Thyroid gland (tissue), 4 donors: ENCODE measurements around the gene ADAMTS20. TPM values are rescaled to one million over a fixed set of nuclear protein-coding genes. Genes with fewer than 3 reads are reported as not detected.
"Not testable (repeated sequence)": the region's sequence is repeated elsewhere in the genome, so short reads cannot be mapped to it uniquely, and the experiment has no call there.

Experiments
- DNase-seq, 2 donors: peaks; one replicate each; pipeline ENCODE4 v3.0.0-alpha.2; 2019
- H3K27ac ChIP-seq, 3 donors: fragments of 200-600 bp; sonication (generic); 1 replicate in 2 of 3; 2 replicates in 1 of 3; pipeline ENCODE4 v1.5.1; 2016 to 2019; ENCODE audit warnings: mild to moderate bottlenecking in 1 of 3, moderate library complexity in 1 of 3
- H3K27me3 ChIP-seq: fragments of 200-600 bp; sonication (generic); one replicate; pipeline ENCODE4 v1.5.1; 2019
- H3K36me3 ChIP-seq, 2 donors: fragments of 200-600 bp; sonication (generic); one replicate each; pipeline ENCODE4 v1.5.1; 2016 to 2019
- H3K4me1 ChIP-seq, 2 donors: fragments of 200-600 bp; sonication (generic); one replicate each; pipeline ENCODE4 v1.5.1; 2017 to 2019
- H3K4me3 ChIP-seq, 3 donors: fragments of 200-600 bp; sonication (generic); replicated peaks in 1 of 3; 1 replicate in 2 of 3; 2 replicates in 1 of 3; pipeline ENCODE4 v1.5.1; 2016; ENCODE audit warnings: mild to moderate bottlenecking in 1 of 3
- H3K9me3 ChIP-seq: fragments of 200-600 bp; sonication (generic); one replicate; pipeline ENCODE4 v1.5.1; 2017
- POLR2A ChIP-seq, 2 donors: fragments of 450-650 bp; IDR thresholded peaks; one replicate each; pipeline ENCODE4 v1.6.1; 2017; ENCODE audit warnings: antibody characterized with exemption in 2 of 2, mild to moderate bottlenecking in 2 of 2, moderate library complexity in 1 of 2
- WGBS, 2 donors: methylation state at CpG; one replicate each; pipeline ENCODE4 v1.1.5; 2017; 5-methylcytosine and 5-hydroxymethylcytosine counted together
- intact Hi-C: fragments of 100-400 bp; cut with DNase I; formaldehyde crosslinking; loops from one replicate; pipeline ENCODE4 v1.15.1; 2023
- total RNA-seq, 4 donors: library from RNA; depleted of rRNA; stranded (reverse); fragments of >200 nt; gene quantifications; one replicate each; pipeline ENCODE4 v1.2.3, GENCODE V29; 2016
- TF ChIP-seq, protein P1 (sequence below), 6 experiments: fragments of 200-600 bp in 3 of 6; fragments of 450-650 bp in 3 of 6; sonication (generic) in 3 of 6; IDR thresholded peaks; one replicate each; pipeline ENCODE4 v1.5.1; 2016 to 2019; ENCODE audit warnings: antibody characterized with exemption in 6 of 6, mild to moderate bottlenecking in 2 of 6, inconsistent platforms in 1 of 6, moderate library complexity in 1 of 6

The ADAMTS20 gene
- total RNA-seq, 4 donors from 2014 or later = 0.11 TPM; not detected in 3

DNA sequence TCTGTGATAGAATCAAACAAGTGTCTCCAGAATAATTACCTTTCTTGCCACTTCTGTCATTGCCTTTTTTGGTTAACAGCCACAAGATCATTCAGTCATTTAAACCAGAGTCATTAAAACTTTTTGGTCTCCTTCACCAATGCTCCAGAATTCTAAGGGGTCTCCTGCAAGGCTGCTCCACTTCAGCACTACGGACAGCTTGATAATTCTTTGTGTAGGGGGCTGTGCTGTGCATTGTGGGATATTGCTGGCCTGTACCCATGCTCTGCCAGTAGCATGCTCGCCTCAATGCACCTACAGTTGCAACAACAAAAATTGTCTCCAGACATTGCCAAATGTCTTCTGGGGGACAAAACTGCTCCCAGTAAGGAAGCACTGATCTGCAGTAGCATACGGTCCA lies 7.3 kb downstream of the ADAMTS20 start:
- H3K27ac ChIP-seq = no peak overlapping the region
- WGBS, 2 donors = 74 to 78% methylated on average over 3 of the region's 3 CpGs
- H3K27me3 ChIP-seq = no peaks in the 10 kb centered on the region
- H3K4me3 ChIP-seq = no peak overlapping the region
- no peaks in the 10 kb centered on the region for H3K36me3 ChIP-seq
- intact Hi-C loops = no loop called here
- no peaks in the 10 kb centered on the region for H3K9me3 ChIP-seq
- TF ChIP-seq, protein P1, sequence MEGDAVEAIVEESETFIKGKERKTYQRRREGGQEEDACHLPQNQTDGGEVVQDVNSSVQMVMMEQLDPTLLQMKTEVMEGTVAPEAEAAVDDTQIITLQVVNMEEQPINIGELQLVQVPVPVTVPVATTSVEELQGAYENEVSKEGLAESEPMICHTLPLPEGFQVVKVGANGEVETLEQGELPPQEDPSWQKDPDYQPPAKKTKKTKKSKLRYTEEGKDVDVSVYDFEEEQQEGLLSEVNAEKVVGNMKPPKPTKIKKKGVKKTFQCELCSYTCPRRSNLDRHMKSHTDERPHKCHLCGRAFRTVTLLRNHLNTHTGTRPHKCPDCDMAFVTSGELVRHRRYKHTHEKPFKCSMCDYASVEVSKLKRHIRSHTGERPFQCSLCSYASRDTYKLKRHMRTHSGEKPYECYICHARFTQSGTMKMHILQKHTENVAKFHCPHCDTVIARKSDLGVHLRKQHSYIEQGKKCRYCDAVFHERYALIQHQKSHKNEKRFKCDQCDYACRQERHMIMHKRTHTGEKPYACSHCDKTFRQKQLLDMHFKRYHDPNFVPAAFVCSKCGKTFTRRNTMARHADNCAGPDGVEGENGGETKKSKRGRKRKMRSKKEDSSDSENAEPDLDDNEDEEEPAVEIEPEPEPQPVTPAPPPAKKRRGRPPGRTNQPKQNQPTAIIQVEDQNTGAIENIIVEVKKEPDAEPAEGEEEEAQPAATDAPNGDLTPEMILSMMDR (IDR thresholded peaks at IDR 0.05) = no peak
- no peak for TF ChIP-seq POLR2A (IDR thresholded peaks at IDR 0.05)
- H3K4me1 ChIP-seq = no peaks in the 10 kb centered on the region
- no peak for DNase-seq

DNA sequence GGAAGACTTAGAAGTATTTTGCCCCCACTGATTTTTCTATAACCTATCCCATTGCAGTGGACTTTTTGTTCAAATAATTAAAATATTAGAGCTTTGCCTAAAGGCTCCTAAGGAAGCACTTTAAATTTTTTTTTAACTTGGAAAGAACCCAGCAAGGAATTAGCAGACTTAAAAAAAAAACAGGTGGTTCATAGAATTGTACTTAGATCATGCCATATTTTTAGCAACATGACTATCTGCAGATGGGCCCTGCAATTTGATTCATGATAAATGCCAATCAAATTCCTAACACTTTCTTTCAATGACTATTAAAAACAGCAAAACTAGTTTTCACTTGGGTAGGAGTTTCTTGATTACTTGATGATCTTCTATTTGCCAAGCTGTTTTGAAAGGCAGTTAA lies 11.5 kb downstream of the ADAMTS20 start:
- no peaks in the 10 kb centered on the region for H3K4me1 ChIP-seq
- no peaks in the 10 kb centered on the region for H3K27me3 ChIP-seq
- H3K36me3 ChIP-seq = no peaks in the 10 kb centered on the region
- no peak for DNase-seq
- H3K9me3 ChIP-seq = no peaks in the 10 kb centered on the region
- intact Hi-C loops = no loop called here
- H3K4me3 ChIP-seq = no peak overlapping the region
- no peak overlapping the region for H3K27ac ChIP-seq
- TF ChIP-seq, protein P1 (IDR thresholded peaks at IDR 0.05) = no peak
- TF ChIP-seq POLR2A (IDR thresholded peaks at IDR 0.05) = no peak

DNA sequence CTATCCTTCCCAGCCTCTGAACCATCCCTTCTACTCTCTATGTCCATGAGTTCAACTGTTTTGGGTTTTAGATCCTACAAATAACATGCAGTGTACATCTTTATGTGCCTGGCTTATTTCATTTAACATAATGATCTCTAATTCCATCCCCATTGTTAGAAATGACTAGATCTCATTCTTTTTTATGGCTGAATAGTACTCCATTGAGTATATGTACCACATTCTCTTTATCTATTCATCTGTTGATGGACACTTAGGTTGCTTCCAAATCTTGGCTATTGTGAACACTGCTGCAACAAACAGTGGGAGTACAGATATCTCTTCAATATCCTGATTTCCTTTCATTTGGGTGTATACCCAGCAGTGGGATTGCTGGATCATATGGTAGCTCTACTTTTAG lies 14.3 kb downstream of the ADAMTS20 start:
- H3K9me3 ChIP-seq, H3K27ac ChIP-seq, intact Hi-C loops, H3K4me1 ChIP-seq, DNase-seq, H3K36me3 ChIP-seq, H3K27me3 ChIP-seq, H3K4me3 ChIP-seq: not testable (repeated sequence)

DNA sequence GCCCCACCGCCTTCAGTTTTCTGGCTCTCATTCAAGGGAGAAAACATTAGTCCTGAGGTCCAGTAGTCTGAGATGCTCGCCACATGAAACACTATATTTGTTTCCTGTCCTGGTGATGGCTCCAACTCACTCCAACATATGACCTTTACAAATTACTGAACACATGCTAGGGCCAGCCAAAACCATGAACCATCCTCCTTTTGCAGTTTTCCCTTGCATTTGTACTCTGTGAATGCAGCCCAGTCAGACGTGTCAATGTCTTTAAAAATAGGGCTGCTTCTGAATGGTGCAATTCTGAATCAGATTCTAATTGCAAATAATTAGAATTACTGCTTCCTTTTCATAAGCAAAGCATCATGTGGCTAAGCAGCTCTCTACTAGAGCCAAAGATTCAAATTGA lies 36.0 kb downstream of the ADAMTS20 start:
- intact Hi-C loops = no loop called here
- Histone ChIP-seq H3K9me3 (no peaks in the 10 kb centered on the region), H3K27ac (no peak overlapping the region), H3K4me1 (no peaks in the 10 kb centered on the region), H3K36me3 (no peaks in the 10 kb centered on the region), H3K27me3 (no peaks in the 10 kb centered on the region), H3K4me3 (no peak overlapping the region)
- 69 to 74% methylated on average over 3 of the region's 3 CpGs for WGBS, 2 donors
- no peak for DNase-seq
- TF ChIP-seq POLR2A (IDR thresholded peaks at IDR 0.05) = no peak
- TF ChIP-seq, protein P1 (IDR thresholded peaks at IDR 0.05) = no peak

DNA sequence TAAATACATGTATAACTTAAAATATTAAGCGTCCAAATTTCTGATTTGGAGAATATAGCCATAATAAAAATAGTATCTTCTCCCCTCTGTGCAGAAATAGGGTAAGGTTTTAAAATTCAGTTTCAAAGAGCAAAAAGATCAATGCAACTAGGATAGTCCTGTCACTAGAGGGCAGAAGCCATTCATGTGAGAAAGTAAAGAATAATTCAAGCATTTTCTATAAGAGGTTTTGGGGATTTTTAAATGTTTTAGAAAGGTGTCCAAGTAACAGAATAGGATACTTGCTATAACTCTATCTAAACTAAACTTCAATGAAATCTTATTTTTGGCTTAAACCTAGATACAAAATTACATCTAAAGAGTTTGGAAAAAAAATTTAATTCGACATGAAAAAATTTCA lies 50.3 kb downstream of the ADAMTS20 start:
- Histone ChIP-seq H3K27ac (no peak overlapping the region), H3K4me1 (no peaks in the 10 kb centered on the region), H3K36me3 (no peaks in the 10 kb centered on the region), H3K9me3 (no peaks in the 10 kb centered on the region), H3K27me3 (no peaks in the 10 kb centered on the region), H3K4me3 (no peak overlapping the region)
- intact Hi-C loops = no loop called here
- TF ChIP-seq POLR2A (IDR thresholded peaks at IDR 0.05) = no peak
- TF ChIP-seq, protein P1 (IDR thresholded peaks at IDR 0.05) = no peak
- WGBS, 2 donors = 56 to 57% methylated on average over 2 of the region's 2 CpGs
- DNase-seq = no peak

DNA sequence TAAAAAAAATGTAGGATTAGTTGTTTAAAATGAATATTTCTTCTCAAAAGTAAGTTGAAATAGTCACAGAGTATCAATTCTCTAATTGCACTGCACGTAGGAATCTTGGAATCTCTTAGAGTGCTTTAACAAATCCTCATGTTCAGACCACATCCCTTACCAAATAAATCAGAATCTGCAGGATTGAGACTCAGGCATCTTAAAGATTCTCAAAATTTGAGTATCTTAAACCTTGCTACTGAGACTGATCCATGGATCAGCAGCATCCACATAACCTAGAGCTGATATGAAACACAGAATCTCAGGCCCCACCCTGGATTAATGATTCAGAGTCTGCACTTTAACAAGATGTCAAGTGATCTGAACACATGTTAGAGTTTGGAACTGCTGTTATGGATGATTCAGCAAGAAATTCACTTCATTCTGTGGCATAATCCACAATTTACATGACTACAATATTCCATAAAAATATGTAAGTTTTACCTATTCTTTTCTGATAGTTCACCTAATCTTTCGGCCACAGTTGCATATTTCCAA lies 58.7 kb downstream of the ADAMTS20 start:
- intact Hi-C loops = no loop called here
- Histone ChIP-seq H3K36me3 (no peaks in the 10 kb centered on the region), H3K9me3 (no peaks in the 10 kb centered on the region), H3K4me1 (no peaks in the 10 kb centered on the region), H3K4me3 (no peak overlapping the region), H3K27me3 (no peaks in the 10 kb centered on the region), H3K27ac (no peak overlapping the region)
- DNase-seq = no peak
- 82 to 87% methylated on average over 2 of the region's 2 CpGs for WGBS, 2 donors
- TF ChIP-seq POLR2A (IDR thresholded peaks at IDR 0.05) = no peak
- TF ChIP-seq, protein P1 (IDR thresholded peaks at IDR 0.05) = no peak
